HG03521 (cell line): ENCODE measurements around the gene RGS3.
"Not testable (repeated sequence)": the region's sequence is repeated elsewhere in the genome, so short reads cannot be mapped to it uniquely, and the experiment has no call there.

ENCODE experiments used
- ATAC-seq: cut with Tn5 transposase; IDR thresholded peaks from one replicate; pipeline ENCODE4 v1.9.1; 2021; ENCODE audit warnings: mild to moderate bottlenecking, moderate library complexity; ENCODE audit not compliant: unreplicated experiment

RGS3 gene

DNA sequence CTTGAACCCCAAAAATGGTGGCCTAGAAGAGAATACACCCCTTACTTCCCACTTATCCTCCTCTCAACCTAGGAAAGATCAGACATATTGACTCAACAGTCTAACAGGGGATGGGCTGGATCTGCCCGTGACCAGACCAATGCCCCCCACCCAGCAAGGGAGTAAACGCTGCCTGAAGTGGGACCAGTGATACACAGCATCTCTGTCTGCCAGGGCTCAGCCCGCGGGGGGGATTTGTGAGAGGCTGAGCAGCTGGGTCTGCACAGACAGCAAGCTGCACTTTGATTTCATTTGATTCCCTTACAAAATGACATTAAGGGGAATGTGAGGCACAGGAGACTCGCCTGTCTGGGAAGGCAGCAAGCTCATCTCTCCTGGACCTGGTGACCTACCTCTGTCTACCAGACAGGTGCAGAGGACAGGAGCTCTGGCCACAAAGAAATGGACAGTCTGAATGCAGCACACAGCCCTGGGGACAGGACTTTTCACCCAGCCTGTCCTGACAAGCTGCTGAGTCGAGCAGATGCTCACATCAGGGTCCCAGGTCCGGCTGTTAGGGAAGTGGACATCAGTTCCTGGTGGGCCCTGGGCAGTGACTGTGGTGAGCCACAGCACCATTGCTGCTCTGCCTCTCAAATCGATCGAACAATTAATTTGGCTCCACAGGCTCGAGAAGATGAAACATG, 79.9 kb downstream of the RGS3 start:
- no peak for ATAC-seq

DNA sequence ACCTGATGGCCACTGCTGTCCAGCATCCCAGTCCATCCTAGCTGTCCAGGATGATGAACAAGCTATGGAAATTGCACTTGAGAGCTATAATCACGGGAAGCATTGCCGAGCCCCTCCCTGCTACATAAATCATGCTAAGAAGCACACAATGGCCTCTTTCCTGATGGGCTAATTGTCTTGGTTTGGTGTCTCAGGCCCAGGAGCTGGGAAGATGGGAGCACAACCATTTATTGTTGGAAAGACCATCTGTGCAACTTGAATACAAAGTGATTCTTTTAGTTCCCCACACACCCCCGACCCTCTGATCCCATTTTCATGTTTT, 80.4 kb downstream of the RGS3 start:
- ATAC-seq, result no peak

GRCh38 chr9:113545068-113545467, 81.5 kb downstream of the RGS3 start:
- no peak for ATAC-seq

DNA sequence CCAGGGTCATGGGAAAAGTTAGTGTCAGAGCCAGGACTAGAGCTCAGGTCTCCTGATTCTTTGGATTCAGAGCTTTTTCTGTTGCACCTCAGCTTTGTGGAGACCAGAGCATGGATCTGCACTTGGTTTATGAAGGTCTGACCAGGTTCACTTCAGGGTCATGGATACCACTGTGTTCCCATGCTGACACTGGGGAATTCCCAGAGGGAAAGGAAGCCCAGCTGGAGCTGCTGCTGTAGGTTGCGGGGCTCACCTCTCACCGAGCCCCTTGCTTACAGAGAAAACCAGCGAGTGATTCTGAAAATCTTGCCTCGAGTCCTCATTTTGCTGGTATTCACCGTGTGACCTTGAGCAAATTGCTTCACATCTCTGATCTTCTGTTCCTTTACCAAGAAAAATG, 83.0 kb downstream of the RGS3 start:
- no peak for ATAC-seq

DNA sequence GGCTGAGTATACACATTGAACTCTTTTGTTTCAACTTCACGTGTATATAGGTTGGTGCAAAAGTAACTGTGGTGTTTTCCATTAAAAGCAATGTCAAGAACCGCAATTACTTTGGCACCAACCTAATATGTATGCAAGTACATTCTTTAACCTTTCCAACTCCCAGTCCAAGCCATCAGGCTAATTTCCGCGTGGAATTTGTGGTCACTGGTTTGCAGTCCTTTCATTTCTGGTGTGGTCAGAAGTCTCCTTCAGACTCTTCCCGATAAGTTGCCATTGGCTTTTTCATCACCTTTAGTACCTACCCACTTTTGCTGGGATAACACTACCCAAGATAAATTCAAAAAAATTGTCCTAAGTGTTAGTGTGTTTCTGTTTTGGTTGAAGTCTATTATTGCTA, 84.0 kb downstream of the RGS3 start:
- no peak for ATAC-seq

GRCh38 chr9:113548221-113549041, 84.9 kb downstream of the RGS3 start:
- no peak for ATAC-seq

GRCh38 chr9:113549892-113550291, 86.4 kb downstream of the RGS3 start:
- not testable (repeated sequence) for ATAC-seq

- ATAC-seq, result no peak
These were observed 93.5 kb downstream of the RGS3 start for GRCh38 chr9:113556877-113557593.

GRCh38 chr9:113558632-113559502, 95.3 kb downstream of the RGS3 start:
- no peak for ATAC-seq

GRCh38 chr9:113559834-113560800, 96.6 kb downstream of the RGS3 start:
- no peak for ATAC-seq

GRCh38 chr9:113562653-113563381, 99.3 kb downstream of the RGS3 start:
- no peak for ATAC-seq

DNA sequence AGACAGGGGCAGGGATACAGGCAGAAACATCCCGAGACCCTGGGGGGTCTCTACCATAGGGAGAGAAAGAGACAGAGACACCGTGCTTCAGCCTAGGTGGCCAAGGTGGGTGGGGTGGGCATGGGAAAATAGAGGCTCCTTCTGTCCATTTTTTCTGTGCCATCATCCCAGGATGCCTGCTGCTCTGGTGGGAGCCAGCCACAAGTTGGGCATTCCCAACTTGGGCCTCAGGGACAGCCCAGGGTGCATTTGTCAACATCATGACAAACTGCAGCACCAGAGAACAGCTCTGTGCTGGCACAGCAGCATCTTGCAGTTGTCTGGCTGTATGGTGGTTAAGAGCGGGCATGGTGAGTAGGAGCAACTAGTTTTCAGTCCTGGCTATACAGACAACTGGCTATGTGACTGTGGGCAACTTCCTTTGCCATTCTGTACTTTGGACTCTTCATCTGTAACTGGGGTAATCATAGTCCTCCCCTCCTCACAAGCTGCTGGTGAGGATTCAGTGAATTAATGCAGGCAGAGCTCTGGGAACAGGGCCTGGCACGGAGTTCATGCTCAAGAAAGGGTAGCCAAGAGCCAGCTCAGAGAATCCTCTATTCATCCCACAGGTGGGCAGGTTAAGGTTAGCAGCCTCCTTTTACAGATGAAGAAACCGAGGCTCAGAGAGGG, 100.4 kb downstream of the RGS3 start:
- ATAC-seq, result no peak

DNA sequence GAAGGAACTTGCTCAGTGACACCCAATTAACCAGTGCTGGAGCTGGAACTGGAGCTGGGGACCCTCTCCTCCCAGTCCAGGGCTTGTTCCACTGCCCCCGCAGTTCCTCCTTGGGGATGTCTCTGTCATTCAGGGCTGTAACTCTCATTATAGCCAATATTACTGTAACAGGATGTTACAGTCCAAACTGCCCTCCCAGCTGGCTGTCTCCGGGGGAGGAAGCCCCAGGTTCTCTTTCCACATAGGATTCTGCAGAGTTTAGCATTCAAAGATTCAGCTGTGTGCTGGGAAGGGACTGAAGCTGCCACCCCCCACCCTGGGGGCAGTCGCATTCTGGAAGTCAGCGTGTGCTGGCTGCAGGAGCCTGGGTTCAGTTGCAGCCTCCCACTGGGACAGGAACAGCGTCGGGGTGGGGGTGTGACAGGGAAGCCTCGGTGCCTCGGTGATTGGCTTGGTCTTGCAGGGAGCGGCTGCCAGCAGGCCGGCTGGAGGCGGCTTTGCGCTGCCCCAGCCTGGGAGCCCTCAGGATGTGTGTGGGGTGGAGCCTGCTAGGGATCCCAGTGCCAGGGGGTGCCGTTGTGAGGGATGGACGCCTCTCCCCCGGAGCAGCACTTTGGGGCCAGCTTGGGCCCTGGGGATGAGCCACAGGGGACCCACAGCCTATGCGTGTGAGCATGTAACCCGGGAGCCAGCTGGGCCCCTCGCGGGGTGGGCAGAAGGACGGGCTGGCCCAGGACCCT, 101.1 kb downstream of the RGS3 start:
- no peak for ATAC-seq

DNA sequence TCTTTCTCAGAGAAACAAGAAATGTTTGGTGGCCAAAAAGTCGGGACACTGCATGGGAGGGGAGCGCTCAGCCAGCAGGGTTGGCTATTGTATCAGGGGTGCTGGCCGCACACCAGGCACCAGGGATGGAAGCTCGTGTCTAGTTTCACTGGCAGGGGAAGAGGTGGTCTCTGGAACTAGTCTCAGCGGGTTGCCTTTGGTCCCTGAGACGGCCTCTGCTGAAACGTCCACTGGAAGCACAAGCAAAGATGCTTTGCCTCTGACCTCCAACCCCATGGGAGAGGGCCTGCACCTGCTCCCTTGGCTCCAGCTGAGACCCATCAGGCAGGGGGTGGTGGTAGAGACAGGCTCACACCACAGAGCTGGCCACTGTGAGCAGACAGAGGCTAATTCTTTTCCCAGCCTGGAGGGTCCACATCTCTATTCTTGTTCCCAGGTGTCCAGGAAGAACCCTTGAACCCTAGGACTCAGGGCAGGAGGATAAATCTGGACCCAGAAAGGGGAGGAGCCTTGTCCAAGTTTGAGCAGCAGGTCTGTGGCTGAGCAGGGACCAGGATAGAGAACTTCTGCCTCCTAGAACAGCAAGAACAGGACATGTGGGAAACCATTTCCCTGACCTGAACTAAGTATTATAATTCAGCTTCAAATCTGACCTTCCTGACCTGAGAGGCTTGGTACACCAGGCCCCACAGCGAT, 102.6 kb downstream of the RGS3 start:
- no peak for ATAC-seq

GRCh38 chr9:113566712-113567071, 103.2 kb downstream of the RGS3 start:
- ATAC-seq, result no peak

GRCh38 chr9:113567361-113568080, 104.0 kb downstream of the RGS3 start:
- ATAC-seq, result no peak

GRCh38 chr9:113568081-113568435, 104.5 kb downstream of the RGS3 start:
- no peak for ATAC-seq
